HepG2 (cell line): Measurements from ENCODE around the gene VPS25. TPM values are rescaled to one million over a fixed set of nuclear protein-coding genes. Genes with fewer than 3 reads are reported as not detected.

Experiments used
- BCL6 ChIP-seq: IDR thresholded peaks from 2 replicates; pipeline ENCODE4 v1.6.1; 2016; ENCODE audit warnings: missing genetic modification reagents, missing compliant biosample characterization
- CBFB ChIP-seq: sonication (generic); formaldehyde crosslinking; IDR thresholded peaks from 2 replicates; pipeline ENCODE4 v1.4.0; 2020; ENCODE audit warnings: missing genetic modification reagents
- DPF2 ChIP-seq: sonication (generic); formaldehyde crosslinking; IDR thresholded peaks from 2 replicates; pipeline ENCODE4 v1.4.0; 2020; ENCODE audit warnings: mild to moderate bottlenecking, low read depth, missing genetic modification reagents, borderline replicate concordance
- KLF6 ChIP-seq: IDR thresholded peaks from 2 replicates; pipeline ENCODE4 v1.8.0; 2016; ENCODE audit warnings: missing biosample characterization, missing genetic modification reagents
- NFATC3 ChIP-seq: sonication (generic); formaldehyde crosslinking; IDR thresholded peaks from 2 replicates; pipeline ENCODE4 v1.5.1; 2020; ENCODE audit warnings: mild to moderate bottlenecking, missing genetic modification reagents
- NFIC ChIP-seq: IDR thresholded peaks from 2 replicates; pipeline ENCODE4 v1.6.1; 2012; ENCODE audit warnings: mild to moderate bottlenecking, low read length, inconsistent platforms
- NR2F1 ChIP-seq, 2 experiments: fragments of 450-650 bp in 1 of 2; formaldehyde crosslinking in 1 of 2; IDR thresholded peaks; 2 replicates each; pipeline versions ENCODE4 v1.5.0 to v1.6.1; 2016 to 2020; ENCODE audit warnings: mild to moderate bottlenecking in 1 of 2, missing compliant biosample characterization in 1 of 2, missing genetic modification reagents in 1 of 2, moderate library complexity in 1 of 2
- REXO4 ChIP-seq: sonication (generic); formaldehyde crosslinking; IDR thresholded peaks from 2 replicates; pipeline ENCODE4 v1.8.0; 2022; ENCODE audit warnings: missing genetic modification reagents, mild to moderate bottlenecking, borderline replicate concordance
- RXRA ChIP-seq: sonication (generic); formaldehyde crosslinking; IDR thresholded peaks from 2 replicates; pipeline ENCODE4 v1.5.1; 2020; ENCODE audit warnings: missing genetic modification reagents
- SOX6 ChIP-seq, 2 experiments: fragments of 450-650 bp in 1 of 2; sonication (generic) in 1 of 2; formaldehyde crosslinking in 1 of 2; IDR thresholded peaks; 2 replicates each; pipeline versions ENCODE4 v1.4.0 to v1.6.1; 2017 to 2020; ENCODE audit warnings: antibody characterized with exemption in 1 of 2, mild to moderate bottlenecking in 1 of 2, missing genetic modification reagents in 1 of 2
- YEATS2 ChIP-seq: sonication (generic); formaldehyde crosslinking; IDR thresholded peaks from 2 replicates; pipeline ENCODE4 v1.4.0; 2020; ENCODE audit warnings: missing genetic modification reagents, borderline replicate concordance
- ZEB1 ChIP-seq: IDR thresholded peaks from 2 replicates; pipeline ENCODE4 v1.6.1; 2012; ENCODE audit warnings: mild to moderate bottlenecking, low read depth, inconsistent platforms; ENCODE audit not compliant: insufficient replicate concordance
- ZNF3 ChIP-seq: IDR thresholded peaks from 2 replicates; pipeline ENCODE4 v1.7.0; 2017; ENCODE audit warnings: inconsistent platforms
- ZNF660 ChIP-seq: sonication (generic); formaldehyde crosslinking; IDR thresholded peaks from 2 replicates; pipeline ENCODE4 v1.5.1; 2020; ENCODE audit warnings: mild to moderate bottlenecking, low read depth, missing genetic modification reagents, borderline replicate concordance
- ZNF746 ChIP-seq: sonication (generic); formaldehyde crosslinking; IDR thresholded peaks from 2 replicates; pipeline ENCODE4 v1.8.0; 2022; ENCODE audit warnings: mild to moderate bottlenecking, missing genetic modification reagents
- ZNF781 ChIP-seq: sonication (generic); formaldehyde crosslinking; IDR thresholded peaks from 2 replicates; pipeline ENCODE4 v1.5.1; 2020; ENCODE audit warnings: borderline replicate concordance, mild to moderate bottlenecking, missing genetic modification reagents; ENCODE audit errors: not compliant biosample characterization
- ZNF816 ChIP-seq: sonication (generic); formaldehyde crosslinking; IDR thresholded peaks from 2 replicates; pipeline ENCODE4 v1.8.0; 2022; ENCODE audit warnings: missing genetic modification reagents, mild to moderate bottlenecking, borderline replicate concordance
- polyA plus RNA-seq, 8 experiments: library from polyadenylated mRNA; depleted of rRNA in 3 of 8; stranded (reverse) in 7 of 8; unstranded in 1 of 8; fragments of >200 nt; fragmentation: Illumina TruSeq in 4 of 8; extraction: Trizol in 4 of 8; gene quantifications; 2 replicates each; pipeline versions ENCODE4 v1.2.1 to v1.2.3, GENCODE V29; 2011 to 2016; ENCODE audit warnings: low read depth in 4 of 8, missing spikeins in 1 of 8, mixed read lengths in 1 of 8; ENCODE audit not compliant: insufficient read depth in 1 of 8
- total RNA-seq, 5 experiments: library from RNA; depleted of rRNA; stranded (reverse); fragments of >200 nt; fragmentation: Illumina TruSeq; extraction: Trizol; gene quantifications; 2 replicates each; pipeline ENCODE4 v1.2.3, GENCODE V29; 2016; ENCODE audit warnings: low read depth in 1 of 5
- TF ChIP-seq, protein P1 (sequence below): sonication (generic); formaldehyde crosslinking; IDR thresholded peaks from 2 replicates; pipeline ENCODE4 v1.5.1; 2020; ENCODE audit warnings: mild to moderate bottlenecking, missing genetic modification reagents, moderate library complexity
- TF ChIP-seq, protein P2 (sequence below): sonication (generic); formaldehyde crosslinking; IDR thresholded peaks from 2 replicates; pipeline ENCODE4 v1.4.0; 2020; ENCODE audit warnings: mild to moderate bottlenecking, missing genetic modification reagents, borderline replicate concordance
- TF ChIP-seq, protein P3 (sequence below): IDR thresholded peaks from 2 replicates; pipeline ENCODE4 v1.6.1; 2016; ENCODE audit warnings: mild to moderate bottlenecking, missing biosample characterization, missing genetic modification reagents
- TF ChIP-seq, protein P4 (sequence below): sonication (generic); formaldehyde crosslinking; IDR thresholded peaks from 2 replicates; pipeline ENCODE4 v1.8.0; 2022; ENCODE audit warnings: mild to moderate bottlenecking, missing genetic modification reagents, moderate library complexity

Gene VPS25
- total and polyA plus RNA-seq, 2 of the 13 experiments (the other 11 are each of a cell fraction or from before 2014, with no cell fraction given), result 161 to 249 TPM

DNA sequence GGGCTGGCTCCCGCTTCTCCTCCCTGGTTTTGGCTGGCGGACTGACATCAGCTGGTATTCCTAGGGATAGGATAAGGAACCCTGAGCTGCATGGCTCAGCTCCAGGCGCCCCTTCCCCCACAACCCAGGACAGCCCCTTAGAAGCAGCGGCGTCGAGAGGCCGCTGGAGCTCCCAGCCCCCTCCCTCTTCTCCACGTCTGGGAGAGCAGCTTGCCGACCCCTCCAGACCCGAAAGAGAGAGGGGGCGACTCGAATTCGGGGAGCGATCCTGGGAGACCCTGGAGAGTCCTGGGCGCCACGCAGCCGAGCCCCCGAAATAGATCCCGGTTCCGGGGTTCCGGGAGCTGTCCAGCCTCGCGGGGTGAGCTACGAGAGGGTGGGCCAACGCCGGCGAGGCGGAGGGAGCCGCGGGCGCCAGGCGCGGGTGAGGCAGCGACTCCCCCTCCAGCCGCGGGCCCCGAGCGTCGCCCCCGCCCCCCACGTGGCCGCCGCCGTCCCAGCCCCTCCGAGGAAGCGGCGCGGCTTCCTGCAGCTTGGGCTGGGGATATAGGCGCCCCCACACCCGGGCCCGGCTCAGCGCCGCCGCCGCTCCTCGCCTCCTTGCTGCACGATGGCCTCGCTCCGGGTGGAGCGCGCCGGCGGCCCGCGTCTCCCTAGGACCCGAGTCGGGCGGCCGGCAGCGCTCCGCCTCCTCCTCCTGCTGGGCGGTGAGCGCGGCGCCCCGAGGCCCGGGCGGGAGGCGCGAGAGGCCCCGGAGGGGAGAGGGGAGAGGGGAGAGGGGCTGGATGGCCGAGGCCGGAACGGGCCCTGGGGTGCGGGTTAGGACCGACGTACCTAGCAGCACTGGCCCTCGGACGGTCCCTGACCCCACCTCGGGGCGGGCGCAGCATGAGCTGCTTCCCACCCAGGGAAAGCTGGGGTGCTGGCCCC is 12.3 kb upstream of the VPS25 start, which contains the start of gene RAMP2 (continued):
- TF ChIP-seq, protein P1, sequence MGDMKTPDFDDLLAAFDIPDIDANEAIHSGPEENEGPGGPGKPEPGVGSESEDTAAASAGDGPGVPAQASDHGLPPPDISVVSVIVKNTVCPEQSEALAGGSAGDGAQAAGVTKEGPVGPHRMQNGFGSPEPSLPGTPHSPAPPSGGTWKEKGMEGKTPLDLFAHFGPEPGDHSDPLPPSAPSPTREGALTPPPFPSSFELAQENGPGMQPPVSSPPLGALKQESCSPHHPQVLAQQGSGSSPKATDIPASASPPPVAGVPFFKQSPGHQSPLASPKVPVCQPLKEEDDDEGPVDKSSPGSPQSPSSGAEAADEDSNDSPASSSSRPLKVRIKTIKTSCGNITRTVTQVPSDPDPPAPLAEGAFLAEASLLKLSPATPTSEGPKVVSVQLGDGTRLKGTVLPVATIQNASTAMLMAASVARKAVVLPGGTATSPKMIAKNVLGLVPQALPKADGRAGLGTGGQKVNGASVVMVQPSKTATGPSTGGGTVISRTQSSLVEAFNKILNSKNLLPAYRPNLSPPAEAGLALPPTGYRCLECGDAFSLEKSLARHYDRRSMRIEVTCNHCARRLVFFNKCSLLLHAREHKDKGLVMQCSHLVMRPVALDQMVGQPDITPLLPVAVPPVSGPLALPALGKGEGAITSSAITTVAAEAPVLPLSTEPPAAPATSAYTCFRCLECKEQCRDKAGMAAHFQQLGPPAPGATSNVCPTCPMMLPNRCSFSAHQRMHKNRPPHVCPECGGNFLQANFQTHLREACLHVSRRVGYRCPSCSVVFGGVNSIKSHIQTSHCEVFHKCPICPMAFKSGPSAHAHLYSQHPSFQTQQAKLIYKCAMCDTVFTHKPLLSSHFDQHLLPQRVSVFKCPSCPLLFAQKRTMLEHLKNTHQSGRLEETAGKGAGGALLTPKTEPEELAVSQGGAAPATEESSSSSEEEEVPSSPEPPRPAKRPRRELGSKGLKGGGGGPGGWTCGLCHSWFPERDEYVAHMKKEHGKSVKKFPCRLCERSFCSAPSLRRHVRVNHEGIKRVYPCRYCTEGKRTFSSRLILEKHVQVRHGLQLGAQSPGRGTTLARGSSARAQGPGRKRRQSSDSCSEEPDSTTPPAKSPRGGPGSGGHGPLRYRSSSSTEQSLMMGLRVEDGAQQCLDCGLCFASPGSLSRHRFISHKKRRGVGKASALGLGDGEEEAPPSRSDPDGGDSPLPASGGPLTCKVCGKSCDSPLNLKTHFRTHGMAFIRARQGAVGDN (CRISPR knock-in tag), result peak; percentile 85
- TF ChIP-seq NFATC3 (no peak), REXO4 (CRISPR knock-in tag) (no peak), SOX6 (IDR thresholded peaks at IDR 0.05) (no peak), SOX6 (CRISPR knock-in tag; IDR thresholded peaks at IDR 0.05) (no peak), CBFB (CRISPR knock-in tag) (no peak), ZNF3 (no peak), ZNF816 (CRISPR knock-in tag) (no peak), ZNF746 (no peak), YEATS2 (CRISPR knock-in tag) (no peak), NFIC (no peak), NR2F1 (CRISPR knock-in tag; IDR thresholded peaks at IDR 0.05) (no peak), KLF6 (CRISPR knock-in tag) (no peak), ZNF781 (peak; percentile 36), ZEB1 (no peak), BCL6 (CRISPR knock-in tag) (no peak), ZNF660 (CRISPR knock-in tag) (no peak), DPF2 (CRISPR knock-in tag) (no peak), RXRA (CRISPR knock-in tag) (no peak)
- TF ChIP-seq, protein P2, sequence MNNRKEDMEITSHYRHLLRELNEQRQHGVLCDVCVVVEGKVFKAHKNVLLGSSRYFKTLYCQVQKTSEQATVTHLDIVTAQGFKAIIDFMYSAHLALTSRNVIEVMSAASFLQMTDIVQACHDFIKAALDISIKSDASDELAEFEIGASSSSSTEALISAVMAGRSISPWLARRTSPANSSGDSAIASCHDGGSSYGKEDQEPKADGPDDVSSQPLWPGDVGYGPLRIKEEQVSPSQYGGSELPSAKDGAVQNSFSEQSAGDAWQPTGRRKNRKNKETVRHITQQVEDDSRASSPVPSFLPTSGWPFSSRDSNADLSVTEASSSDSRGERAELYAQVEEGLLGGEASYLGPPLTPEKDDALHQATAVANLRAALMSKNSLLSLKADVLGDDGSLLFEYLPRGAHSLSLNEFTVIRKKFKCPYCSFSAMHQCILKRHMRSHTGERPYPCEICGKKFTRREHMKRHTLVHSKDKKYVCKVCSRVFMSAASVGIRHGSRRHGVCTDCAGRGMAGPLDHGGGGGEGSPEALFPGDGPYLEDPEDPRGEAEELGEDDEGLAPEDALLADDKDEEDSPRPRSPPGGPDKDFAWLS (CRISPR knock-in tag), result no peak
- TF ChIP-seq, protein P3, sequence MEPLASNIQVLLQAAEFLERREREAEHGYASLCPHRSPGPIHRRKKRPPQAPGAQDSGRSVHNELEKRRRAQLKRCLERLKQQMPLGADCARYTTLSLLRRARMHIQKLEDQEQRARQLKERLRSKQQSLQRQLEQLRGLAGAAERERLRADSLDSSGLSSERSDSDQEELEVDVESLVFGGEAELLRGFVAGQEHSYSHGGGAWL, result no peak
- TF ChIP-seq, protein P4, sequence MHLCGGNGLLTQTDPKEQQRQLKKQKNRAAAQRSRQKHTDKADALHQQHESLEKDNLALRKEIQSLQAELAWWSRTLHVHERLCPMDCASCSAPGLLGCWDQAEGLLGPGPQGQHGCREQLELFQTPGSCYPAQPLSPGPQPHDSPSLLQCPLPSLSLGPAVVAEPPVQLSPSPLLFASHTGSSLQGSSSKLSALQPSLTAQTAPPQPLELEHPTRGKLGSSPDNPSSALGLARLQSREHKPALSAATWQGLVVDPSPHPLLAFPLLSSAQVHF (CRISPR knock-in tag), result no peak
